ENCODE results near the gene SP1. TPM values are rescaled to one million over a fixed set of nuclear protein-coding genes. Genes with fewer than 3 reads are reported as not detected.

Gene SP1
- polyA plus RNA-seq, 1 donor from 2014 or later = 7.3 TPM

GRCh38 chr12:53380794-53381730, 1.1 kb downstream of the SP1 start:
- Histone ChIP-seq H3K9ac (ENCODE audit: low read length) (peak overlapping the region; percentile 76), H3F3A (ENCODE audit: insufficient read depth, low read length, poor library complexity, severe bottlenecking) (no peaks in the 10 kb centered on the region), H2AFZ (ENCODE audit: low read depth, low read length) (no peak overlapping the region), H3K36me3 (ENCODE audit: insufficient read depth, low read length) (peaks cover 12% of the 10 kb centered on the region), H3K79me2 (replicated peaks; ENCODE audit: insufficient read depth, low read length) (peaks cover 32% of the 10 kb centered on the region), H3K9me2 (ENCODE audit: insufficient read depth, low read length) (no peaks in the 10 kb centered on the region), H3K4me2 (ENCODE audit: low read length) (peak overlapping the region; percentile 78), H3K27me3 (ENCODE audit: insufficient read depth, low read depth, low read length) (no peaks in the 10 kb centered on the region), H3K9me3 (ENCODE audit: low read length) (no peaks in the 10 kb centered on the region), H3K4me3 (ENCODE audit: low read length) (peak overlapping the region; percentile 66), H4K20me1 (ENCODE audit: insufficient read depth) (no peaks in the 10 kb centered on the region), H3K27ac (ENCODE audit: low read length) (no peak overlapping the region)
- no peak for TF ChIP-seq EZH2 (IDR thresholded peaks at IDR 0.05; ENCODE audit: borderline replicate concordance, insufficient read depth, low read length, poor library complexity, severe bottlenecking)
- TF ChIP-seq POLR2AphosphoS5 (IDR thresholded peaks at IDR 0.05) = no peak
- TF ChIP-seq CTCF (IDR thresholded peaks at IDR 0.05; ENCODE audit: poor library complexity, severe bottlenecking) = no peak
- no peak for TF ChIP-seq EP300 (conservative IDR thresholded peaks at IDR 0.05; ENCODE audit: poor library complexity, severe bottlenecking)
- no peak for TF ChIP-seq RAD21 (conservative IDR thresholded peaks at IDR 0.05)
- TF ChIP-seq SMC3 (conservative IDR thresholded peaks at IDR 0.05; ENCODE audit: poor library complexity) = no peak
- TF ChIP-seq MXI1 (conservative IDR thresholded peaks at IDR 0.05; ENCODE audit: poor library complexity, severe bottlenecking) = no peak
- TF ChIP-seq REST (IDR thresholded peaks at IDR 0.05; ENCODE audit: borderline replicate concordance) = no peak
- no peak for TF ChIP-seq TAF1 (IDR thresholded peaks at IDR 0.05; ENCODE audit: low read depth)

GRCh38 chr12:53381731-53382630, 2.0 kb downstream of the SP1 start:
- Histone ChIP-seq H3K4me2 (ENCODE audit: low read length) (no peak overlapping the region), H3K36me3 (ENCODE audit: insufficient read depth, low read length) (peaks cover 12% of the 10 kb centered on the region), H3K79me2 (replicated peaks; ENCODE audit: insufficient read depth, low read length) (peaks cover 32% of the 10 kb centered on the region), H3K27ac (ENCODE audit: low read length) (no peak overlapping the region), H3K4me3 (ENCODE audit: low read length) (peak overlapping the region; percentile 66), H3K27me3 (ENCODE audit: insufficient read depth, low read depth, low read length) (no peaks in the 10 kb centered on the region), H4K20me1 (ENCODE audit: insufficient read depth) (no peaks in the 10 kb centered on the region), H3K9me2 (ENCODE audit: insufficient read depth, low read length) (no peaks in the 10 kb centered on the region), H3K9me3 (ENCODE audit: low read length) (no peaks in the 10 kb centered on the region), H3K9ac (ENCODE audit: low read length) (no peak overlapping the region), H2AFZ (ENCODE audit: low read depth, low read length) (no peak overlapping the region), H3F3A (ENCODE audit: insufficient read depth, low read length, poor library complexity, severe bottlenecking) (no peaks in the 10 kb centered on the region)
- TF ChIP-seq REST (IDR thresholded peaks at IDR 0.05; ENCODE audit: borderline replicate concordance) (no peak), TAF1 (IDR thresholded peaks at IDR 0.05; ENCODE audit: low read depth) (no peak), EZH2 (IDR thresholded peaks at IDR 0.05; ENCODE audit: borderline replicate concordance, insufficient read depth, low read length, poor library complexity, severe bottlenecking) (no peak), POLR2AphosphoS5 (IDR thresholded peaks at IDR 0.05) (no peak), EP300 (conservative IDR thresholded peaks at IDR 0.05; ENCODE audit: poor library complexity, severe bottlenecking) (no peak), CTCF (IDR thresholded peaks at IDR 0.05; ENCODE audit: poor library complexity, severe bottlenecking) (no peak), RAD21 (conservative IDR thresholded peaks at IDR 0.05) (no peak), MXI1 (conservative IDR thresholded peaks at IDR 0.05; ENCODE audit: poor library complexity, severe bottlenecking) (no peak)

Measured in neural cell (in vitro differentiated cells).